ENCODE results near the gene DAZAP1. TPM values are rescaled to one million over a fixed set of nuclear protein-coding genes. Genes with fewer than 3 reads are reported as not detected.

DAZAP1 gene
- total RNA-seq, 1 donor = 43.8 TPM

GRCh38 chr19:1408300-1409203 is 1.2 kb downstream of the DAZAP1 start:
- no peak for TF ChIP-seq CTCF (IDR thresholded peaks at IDR 0.05; ENCODE audit: insufficient read depth, low read length)
- DNase-seq (ENCODE audit: low read depth) = peak; percentile 66
- H3K4me3 ChIP-seq (ENCODE audit: low read depth, low read length) = peak overlapping the region; percentile 79

- TF ChIP-seq CTCF (IDR thresholded peaks at IDR 0.05; ENCODE audit: insufficient read depth, low read length) = no peak
- H3K4me3 ChIP-seq (ENCODE audit: low read depth, low read length) = peak overlapping the region; percentile 79
- no peak for DNase-seq (ENCODE audit: low read depth)
Measured at GRCh38 chr19:1409204-1410005, 2.0 kb downstream of the DAZAP1 start.

DNA sequence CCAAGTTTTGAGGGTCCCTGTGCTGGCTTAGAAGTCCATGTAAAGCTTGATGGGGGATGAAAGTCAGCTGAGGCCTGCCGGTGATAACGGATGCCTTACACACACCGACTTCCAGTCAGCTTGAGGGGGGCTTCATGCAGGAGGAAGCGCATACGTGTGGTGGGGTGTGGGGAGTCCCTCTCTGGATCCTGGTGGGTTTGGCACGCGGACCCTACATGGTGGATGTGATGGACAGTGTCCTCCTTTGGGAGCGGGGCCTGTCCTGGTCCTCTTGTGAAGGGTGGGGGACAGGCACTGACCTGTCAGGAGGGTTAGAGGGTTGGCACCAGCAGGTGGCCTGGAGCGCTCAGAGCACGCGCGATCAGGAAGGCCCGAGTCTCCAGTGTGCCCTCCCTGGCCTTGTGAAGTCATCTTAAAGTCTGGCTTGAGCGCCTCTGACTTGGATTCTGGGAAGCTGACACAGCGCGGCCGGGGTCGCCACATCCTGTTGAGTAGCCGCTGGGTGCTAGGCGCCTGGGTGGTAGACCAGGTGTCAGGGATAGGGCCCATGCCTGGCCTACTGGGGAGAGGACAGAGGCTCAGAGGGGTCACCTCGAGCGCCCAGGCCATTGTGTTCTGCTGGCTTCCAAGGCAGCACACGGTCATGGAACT is 2.9 kb downstream of the DAZAP1 start:
- no peak for TF ChIP-seq CTCF (IDR thresholded peaks at IDR 0.05; ENCODE audit: insufficient read depth, low read length)
- no peak for DNase-seq (ENCODE audit: low read depth)
- peak overlapping the region; percentile 79 for H3K4me3 ChIP-seq (ENCODE audit: low read depth, low read length)

DNA sequence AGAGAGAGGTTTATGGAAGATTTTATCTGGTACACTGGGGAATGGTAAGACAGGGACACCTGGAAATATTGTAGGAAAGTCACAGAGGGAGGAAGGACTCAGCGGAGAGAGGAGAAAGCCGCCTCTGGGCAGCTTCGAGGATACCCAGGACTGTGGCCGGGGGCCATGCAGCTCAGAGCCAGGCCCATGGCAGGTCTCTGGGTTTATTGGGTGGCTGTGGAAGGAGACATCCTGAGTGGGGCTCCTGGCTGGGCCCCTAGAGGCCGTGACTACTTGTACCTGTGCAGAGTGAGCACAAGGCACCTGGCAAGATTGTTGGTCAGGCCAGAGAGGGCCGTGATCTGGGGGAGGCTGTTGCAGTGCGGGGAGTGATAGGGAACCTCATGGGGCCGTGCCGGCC is 3.4 kb downstream of the DAZAP1 start:
- TF ChIP-seq CTCF (IDR thresholded peaks at IDR 0.05; ENCODE audit: insufficient read depth, low read length) = no peak
- H3K4me3 ChIP-seq (ENCODE audit: low read depth, low read length) = no peak overlapping the region
- DNase-seq (ENCODE audit: low read depth) = no peak

DNA sequence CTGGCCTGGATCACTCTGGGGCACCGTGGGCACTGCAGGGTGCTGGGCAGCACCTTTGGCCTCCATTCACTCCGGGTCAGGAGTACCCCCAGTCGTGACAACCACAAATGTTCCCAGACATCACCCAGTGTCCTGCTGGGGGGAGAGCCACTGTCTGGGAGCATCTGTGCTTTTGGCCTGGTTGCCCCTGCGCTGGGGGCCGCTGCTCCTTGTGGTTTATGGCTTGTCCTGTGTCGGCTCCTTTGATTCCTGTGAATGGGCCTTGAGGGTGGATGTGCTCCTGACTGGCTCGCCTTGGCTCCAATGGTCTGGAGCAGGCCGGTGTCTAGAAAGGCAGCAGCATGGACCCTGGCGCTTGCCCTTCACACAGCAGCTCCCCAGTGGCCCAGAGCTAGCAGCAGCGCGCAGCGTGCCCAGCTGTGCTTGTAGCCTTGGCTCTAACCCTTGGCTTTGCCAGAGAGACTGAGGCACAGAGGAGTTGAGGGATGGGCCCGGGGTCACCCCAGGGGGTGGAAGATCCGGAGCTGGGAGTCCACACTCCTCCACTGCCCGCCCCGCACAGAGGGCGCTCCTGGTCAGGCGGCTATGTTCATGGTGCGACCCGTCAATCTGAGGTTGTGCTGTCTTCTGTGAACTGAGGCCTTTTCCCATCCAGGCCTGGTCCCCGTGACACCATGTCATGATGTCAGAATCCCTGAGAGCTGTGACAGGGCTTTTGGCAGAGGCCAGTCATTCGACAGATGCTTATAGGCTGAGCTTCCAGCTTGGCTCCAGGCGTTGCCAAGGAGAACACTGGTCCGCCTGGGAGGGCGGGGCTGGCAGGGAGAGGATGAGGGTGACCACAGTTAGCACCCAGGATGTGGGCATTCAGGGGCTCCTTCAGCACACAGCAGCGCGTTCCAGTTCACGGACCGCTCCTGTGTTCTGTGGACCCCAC is 4.1 kb downstream of the DAZAP1 start:
- peak; percentile 56 for DNase-seq (ENCODE audit: low read depth)
- peak overlapping the region; percentile 17 for H3K4me3 ChIP-seq (ENCODE audit: low read depth, low read length)
- no peak for TF ChIP-seq CTCF (IDR thresholded peaks at IDR 0.05; ENCODE audit: insufficient read depth, low read length)

Measured in fibroblast of the aortic adventitia (primary cell).